LNCaP clone FGC (cell line): Measurements from ENCODE around the gene GCNT2.

Experiments used
- DNase-seq: peaks from one replicate; pipeline ENCODE4 v3.0.0-alpha.2; 2011; ENCODE audit warnings: low read depth
- H3K4me3 ChIP-seq: 2 replicates; pipeline ENCODE4 v1.5.1; 2011; ENCODE audit warnings: mild to moderate bottlenecking, low read depth, low read length, control low read depth
- TF ChIP-seq, protein P1 (sequence below): IDR thresholded peaks from 2 replicates; pipeline ENCODE4 v1.5.1; 2012; ENCODE audit warnings: mild to moderate bottlenecking; ENCODE audit not compliant: control insufficient read depth, insufficient read depth; ENCODE audit errors: extremely low read depth

The GCNT2 gene

DNA sequence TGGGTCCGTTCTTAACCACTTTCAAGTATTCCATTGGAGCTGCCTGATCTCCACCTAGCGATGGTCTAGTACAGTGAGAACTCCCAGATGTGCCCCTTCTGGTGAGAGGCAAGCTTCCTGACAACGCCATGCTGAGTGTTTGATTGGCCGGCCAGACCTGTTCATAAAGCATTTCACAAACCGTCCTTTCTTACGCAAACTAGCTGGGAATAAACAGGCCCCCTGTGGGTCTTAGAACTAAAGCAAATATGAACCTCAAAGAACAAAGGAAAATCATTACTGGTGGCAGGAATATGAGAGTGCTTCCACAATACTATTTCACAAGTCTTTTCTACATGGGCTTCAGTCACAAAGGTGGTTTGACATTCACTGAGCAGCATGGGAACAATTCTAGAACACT is 15.6 kb upstream of the GCNT2 start:
- DNase-seq, result no peak

DNA sequence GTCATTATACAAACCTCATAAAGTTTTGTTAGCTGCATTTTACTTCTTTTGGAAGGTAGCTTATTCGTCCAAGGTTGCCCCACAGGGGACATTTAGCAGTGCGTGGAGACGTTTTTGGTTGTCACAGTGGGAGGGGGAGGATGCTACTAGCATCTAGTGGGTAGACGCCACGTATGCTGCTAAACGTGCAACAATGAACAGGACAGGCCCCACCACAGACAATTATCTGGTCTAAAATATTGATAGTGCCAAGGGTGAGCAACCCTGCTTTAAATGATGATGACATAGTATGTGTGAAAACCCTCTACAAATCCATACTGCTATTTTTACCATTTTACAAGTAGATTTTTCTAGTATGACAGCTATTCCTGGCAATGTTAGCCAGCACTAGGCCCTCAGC is 13.9 kb upstream of the GCNT2 start:
- TF ChIP-seq, protein P1, sequence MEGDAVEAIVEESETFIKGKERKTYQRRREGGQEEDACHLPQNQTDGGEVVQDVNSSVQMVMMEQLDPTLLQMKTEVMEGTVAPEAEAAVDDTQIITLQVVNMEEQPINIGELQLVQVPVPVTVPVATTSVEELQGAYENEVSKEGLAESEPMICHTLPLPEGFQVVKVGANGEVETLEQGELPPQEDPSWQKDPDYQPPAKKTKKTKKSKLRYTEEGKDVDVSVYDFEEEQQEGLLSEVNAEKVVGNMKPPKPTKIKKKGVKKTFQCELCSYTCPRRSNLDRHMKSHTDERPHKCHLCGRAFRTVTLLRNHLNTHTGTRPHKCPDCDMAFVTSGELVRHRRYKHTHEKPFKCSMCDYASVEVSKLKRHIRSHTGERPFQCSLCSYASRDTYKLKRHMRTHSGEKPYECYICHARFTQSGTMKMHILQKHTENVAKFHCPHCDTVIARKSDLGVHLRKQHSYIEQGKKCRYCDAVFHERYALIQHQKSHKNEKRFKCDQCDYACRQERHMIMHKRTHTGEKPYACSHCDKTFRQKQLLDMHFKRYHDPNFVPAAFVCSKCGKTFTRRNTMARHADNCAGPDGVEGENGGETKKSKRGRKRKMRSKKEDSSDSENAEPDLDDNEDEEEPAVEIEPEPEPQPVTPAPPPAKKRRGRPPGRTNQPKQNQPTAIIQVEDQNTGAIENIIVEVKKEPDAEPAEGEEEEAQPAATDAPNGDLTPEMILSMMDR, result no peak
- no peak for DNase-seq
- no peak overlapping the region for H3K4me3 ChIP-seq

More for the DNA sequence above, 15.6 kb upstream of the GCNT2 start:
- H3K4me3 ChIP-seq, result no peak overlapping the region
- TF ChIP-seq, protein P1, result no peak

DNA sequence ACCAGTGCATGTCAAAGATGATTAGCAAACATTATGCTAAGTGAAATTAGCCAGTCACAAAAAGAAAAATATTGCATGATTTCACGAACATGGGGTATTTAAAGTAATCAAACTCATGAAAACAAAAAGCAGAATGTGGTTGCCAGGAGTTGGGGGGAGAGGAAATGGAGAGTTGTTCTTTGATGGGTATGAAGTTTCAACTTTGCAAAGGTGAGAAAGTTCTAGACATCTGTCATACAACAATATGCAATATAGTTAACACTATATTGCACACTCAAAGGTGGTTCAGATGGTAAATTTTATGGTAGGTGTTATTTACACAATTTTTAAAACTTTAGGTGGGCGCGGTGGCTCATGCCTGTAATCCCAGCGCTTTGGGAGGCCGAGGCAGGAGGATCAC is 13.4 kb upstream of the GCNT2 start:
- DNase-seq, result no peak
- TF ChIP-seq, protein P1, result no peak
- no peak overlapping the region for H3K4me3 ChIP-seq

DNA sequence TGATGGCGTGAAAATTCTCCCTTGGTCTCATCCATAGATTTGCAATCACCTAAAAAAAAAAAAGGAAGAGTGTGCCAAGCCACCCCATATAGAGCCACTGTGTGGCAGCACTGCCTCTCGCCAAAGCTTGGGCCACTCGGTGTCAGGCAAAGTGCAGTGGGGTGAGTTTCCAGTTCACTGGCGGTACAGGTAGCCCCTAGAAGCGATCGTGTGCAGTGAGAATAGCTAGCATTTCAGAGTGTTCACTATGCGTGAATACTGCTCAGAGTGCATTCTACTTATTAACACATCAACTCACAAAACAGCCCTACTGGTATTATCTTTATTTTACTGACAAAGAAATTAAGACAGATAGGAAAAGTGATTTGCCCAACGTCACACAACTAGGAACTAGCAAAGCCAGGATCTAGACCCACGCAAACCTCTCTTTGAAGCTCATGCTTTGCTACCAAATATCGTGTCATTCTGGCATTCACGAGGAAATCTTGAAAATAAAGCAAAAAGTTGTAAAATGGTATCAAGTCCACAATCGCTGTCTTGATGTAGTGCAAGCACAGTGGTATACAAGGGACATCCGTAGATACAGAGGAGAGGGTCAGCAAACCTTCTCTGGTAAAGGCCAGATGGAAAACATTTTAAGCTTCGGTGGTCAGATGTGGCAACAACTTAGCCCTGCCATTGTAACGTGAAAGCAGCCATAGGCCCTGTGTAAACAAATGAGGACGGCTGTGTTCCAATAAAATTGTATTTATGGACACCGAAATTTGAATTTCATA is 10.4 kb upstream of the GCNT2 start:
- DNase-seq, result peak; percentile 65
- H3K4me3 ChIP-seq, result peak overlapping the region; percentile 40
- TF ChIP-seq, protein P1, result peak; percentile 86

DNA sequence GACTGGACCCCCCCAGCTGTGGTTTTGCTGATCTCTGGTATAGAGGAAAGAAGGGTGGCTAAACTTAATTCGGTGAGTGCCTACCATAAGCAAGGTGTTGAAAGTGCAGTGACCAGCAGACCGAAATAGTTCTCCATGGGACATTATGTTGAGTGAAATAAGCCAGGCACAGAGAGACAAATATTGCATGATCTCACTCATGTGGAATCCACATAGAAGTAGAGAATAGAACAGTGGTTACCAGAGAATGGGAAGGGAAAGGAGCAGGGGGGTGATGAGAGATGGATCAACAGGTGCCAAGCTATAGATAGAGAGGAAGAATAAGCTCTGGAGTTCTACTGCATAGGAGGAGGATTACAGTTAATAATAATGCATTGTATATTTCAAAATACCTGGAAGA is 9.7 kb upstream of the GCNT2 start:
- TF ChIP-seq, protein P1, result no peak
- peak; percentile 23 for DNase-seq

DNA sequence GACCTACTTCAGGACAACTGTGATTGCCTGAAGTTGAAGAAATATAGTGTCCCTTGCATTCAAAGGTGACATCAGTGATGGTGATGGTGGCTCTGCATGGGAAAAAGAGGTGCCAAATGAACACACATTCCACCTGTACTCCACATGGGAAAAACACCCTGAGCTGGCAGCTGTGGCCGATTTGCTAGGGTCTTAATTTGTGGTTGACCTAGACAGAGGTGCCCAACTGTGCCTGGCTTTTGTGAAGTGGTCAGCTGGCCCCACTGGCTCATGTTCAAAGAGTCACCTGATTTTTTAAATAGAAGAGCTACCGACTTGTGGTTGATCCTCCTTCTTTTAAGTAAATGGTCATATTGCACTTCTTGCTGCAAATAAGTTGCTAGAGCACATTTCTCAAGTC is 7.6 kb upstream of the GCNT2 start:
- H3K4me3 ChIP-seq, result no peak overlapping the region
- TF ChIP-seq, protein P1, result no peak
- DNase-seq, result no peak

More for the DNA sequence above, 9.7 kb upstream of the GCNT2 start:
- no peak overlapping the region for H3K4me3 ChIP-seq

DNA sequence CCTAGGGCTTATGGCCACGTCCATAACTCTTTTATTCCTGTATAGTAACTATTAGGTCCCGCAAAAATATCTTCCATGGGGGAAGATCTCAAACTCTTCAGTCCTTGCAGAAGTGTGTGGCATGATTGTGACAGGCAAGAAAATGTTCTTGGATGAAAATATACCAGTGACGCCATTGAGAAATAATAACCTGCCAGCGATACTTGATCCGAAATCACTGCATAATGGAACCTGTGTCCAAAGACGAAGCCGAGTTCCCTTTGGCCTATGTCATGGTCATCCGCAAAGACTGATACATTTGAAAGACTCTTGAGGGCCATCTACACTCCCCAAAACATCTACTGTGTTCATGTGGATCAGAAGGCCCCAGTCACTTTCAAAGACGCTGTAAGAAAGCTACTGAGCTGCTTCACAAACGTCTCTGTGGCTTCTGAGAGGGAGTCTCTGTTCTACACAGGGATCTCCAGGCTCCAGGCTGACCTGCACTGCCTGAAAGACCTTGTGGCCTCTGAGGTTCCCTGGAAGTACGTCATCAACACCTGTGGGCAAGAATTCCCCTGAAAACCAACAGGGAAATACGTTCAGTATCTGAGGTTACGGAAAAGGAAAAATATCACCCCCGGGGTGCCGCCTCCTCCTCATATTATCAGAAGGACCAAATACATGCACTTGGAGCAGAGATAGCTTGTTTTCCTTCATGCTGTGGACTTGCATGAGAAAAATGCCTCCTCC is 6.9 kb upstream of the GCNT2 start:
- DNase-seq, result no peak
- TF ChIP-seq, protein P1, result no peak
- no peak overlapping the region for H3K4me3 ChIP-seq
